Naive thymus-derived CD8-positive, alpha-beta T cell (primary cell): ENCODE data around the gene CPS1. TPM values are rescaled to one million over a fixed set of nuclear protein-coding genes. Genes with fewer than 3 reads are reported as not detected.

Experiments
- ATAC-seq, 2 donors: fragments of 150-1000 bp; cut with Tn5 transposase in 1 of 2; sonication (Bioruptor Pico), chemical (Tn5 transposase) in 1 of 2; 1 replicate in 1 of 2; 2 replicates in 1 of 2; pipeline ENCODE4 v1.10.0; 2021; ENCODE audit warnings: mild to moderate bottlenecking in 2 of 2, moderate library complexity in 2 of 2
- POLR2A ChIA-PET: fragments of 350-600 bp; sonication (Branson Sonifier 250); formaldehyde crosslinking; loops from one replicate; lab custom pipeline; 2021; ENCODE audit warnings: antibody characterized with exemption; lab: Charles Lee
- DNase-seq, 10 donors: peaks; one replicate each; pipeline versions ENCODE4 v3.0.0 to v3.0.0-alpha.2; 2020 to 2022
- H3K27ac Mint-ChIP-seq, 10 donors: one replicate each; pipeline ENCODE4 v1.8.0; 2020 to 2022; ENCODE audit warnings: mild to moderate bottlenecking in 10 of 10, mixed read lengths in 10 of 10, moderate library complexity in 4 of 10, inconsistent platforms in 1 of 10
- H3K27me3 Mint-ChIP-seq, 5 donors: one replicate each; pipeline ENCODE4 v1.8.0; 2021 to 2022; ENCODE audit warnings: mixed read lengths in 5 of 5
- H3K36me3 Mint-ChIP-seq, 3 donors: one replicate each; pipeline ENCODE4 v1.8.0; 2020 to 2022; ENCODE audit warnings: mixed read lengths in 3 of 3, mild to moderate bottlenecking in 2 of 3, inconsistent platforms in 1 of 3
- H3K4me1 Mint-ChIP-seq, 4 donors: one replicate each; pipeline ENCODE4 v1.8.0; 2021 to 2022; ENCODE audit warnings: mixed read lengths in 4 of 4
- H3K4me3 Mint-ChIP-seq, 10 donors: one replicate each; pipeline ENCODE4 v1.8.0; 2020 to 2022; ENCODE audit warnings: mild to moderate bottlenecking in 10 of 10, mixed read lengths in 10 of 10, moderate library complexity in 6 of 10, inconsistent platforms in 1 of 10
- H3K9me3 Mint-ChIP-seq, 9 donors: one replicate each; pipeline ENCODE4 v1.8.0; 2020 to 2022; ENCODE audit warnings: mixed read lengths in 9 of 9, mild to moderate bottlenecking in 3 of 9, inconsistent platforms in 1 of 9, moderate library complexity in 1 of 9
- polyA plus RNA-seq, 3 donors: library from polyadenylated mRNA; unstranded; fragments of 300-500 nt; fragmentation: Illumina TruSeq; gene quantifications; one replicate each; pipeline ENCODE4 v1.2.3, GENCODE V29; 2021
- total RNA-seq, 8 experiments: library from RNA in 2 of 8; stranded (reverse) in 2 of 8; gene quantifications; one replicate each; pipeline ENCODE4 v1.2.3 and lab custom pipeline; 2021 to 2026

The CPS1 gene
- total and polyA plus RNA-seq, 5 experiments from 2014 or later, result 0.46 to 0.55 (median 0.49) TPM; not detected in 2

- POLR2A ChIA-PET, result no interaction called here
- no peak for ATAC-seq
These were observed 74.6 kb downstream of the CPS1 start for GRCh38 chr2:210630873-210631560.

GRCh38 chr2:210633699-210634098, 77.3 kb downstream of the CPS1 start:
- POLR2A ChIA-PET, result no interaction called here

More at GRCh38 chr2:210630873-210631560, 74.6 kb downstream of the CPS1 start:
- no peak overlapping the region for H3K27ac Mint-ChIP-seq
- H3K4me3 Mint-ChIP-seq, result no peak overlapping the region
- no peak for DNase-seq
- H3K36me3 Mint-ChIP-seq, result no peaks in the 10 kb centered on the region
- no peaks in the 10 kb centered on the region for H3K9me3 Mint-ChIP-seq
- peaks cover 0 to 4% (median 2%) of the 10 kb centered on the region in 5 donors for H3K27me3 Mint-ChIP-seq
- peaks cover 0 to 2% (median 0%) of the 10 kb centered on the region in 4 donors for H3K4me1 Mint-ChIP-seq

GRCh38 chr2:210635257-210635656, 78.9 kb downstream of the CPS1 start:
- DNase-seq, result no peak
- Mint-ChIP-seq H3K4me1 (peaks cover 0 to 2% (median 0%) of the 10 kb centered on the region in 4 donors), H3K27me3 (peaks cover 0 to 4% (median 0%) of the 10 kb centered on the region in 5 donors), H3K27ac (no peak overlapping the region), H3K9me3 (peaks cover 0 to 2% (median 0%) of the 10 kb centered on the region in 9 donors), H3K4me3 (no peak overlapping the region), H3K36me3 (no peaks in the 10 kb centered on the region)
- no peak for ATAC-seq
- POLR2A ChIA-PET, result no interaction called here

More at GRCh38 chr2:210633699-210634098, 77.3 kb downstream of the CPS1 start:
- no peaks in the 10 kb centered on the region for H3K9me3 Mint-ChIP-seq
- no peaks in the 10 kb centered on the region for H3K36me3 Mint-ChIP-seq
- H3K4me1 Mint-ChIP-seq, result peaks cover 0 to 2% (median 0%) of the 10 kb centered on the region in 4 donors
- peaks cover 0 to 4% (median 0%) of the 10 kb centered on the region in 5 donors for H3K27me3 Mint-ChIP-seq
- ATAC-seq (no peak), DNase-seq (no peak)
- H3K27ac Mint-ChIP-seq, result no peak overlapping the region
- H3K4me3 Mint-ChIP-seq, result no peak overlapping the region

- DNase-seq, result no peak
- no peak for ATAC-seq
- Mint-ChIP-seq H3K4me1 (no peaks in the 10 kb centered on the region), H3K27me3 (no peaks in the 10 kb centered on the region), H3K27ac (no peak overlapping the region), H3K36me3 (no peaks in the 10 kb centered on the region), H3K9me3 (peaks cover 0 to 4% (median 0%) of the 10 kb centered on the region in 9 donors), H3K4me3 (no peak overlapping the region)
- POLR2A ChIA-PET, result no interaction called here
These were observed 85.9 kb downstream of the CPS1 start for GRCh38 chr2:210642333-210642732.

- DNase-seq (no peak), ATAC-seq (no peak)
- no peak overlapping the region for H3K4me3 Mint-ChIP-seq
- no peaks in the 10 kb centered on the region for H3K27me3 Mint-ChIP-seq
- H3K27ac Mint-ChIP-seq, result no peak overlapping the region
- no peaks in the 10 kb centered on the region for H3K4me1 Mint-ChIP-seq
- no peaks in the 10 kb centered on the region for H3K9me3 Mint-ChIP-seq
- H3K36me3 Mint-ChIP-seq, result no peaks in the 10 kb centered on the region
- POLR2A ChIA-PET, result no interaction called here
These were observed 90.8 kb downstream of the CPS1 start for GRCh38 chr2:210647151-210647550.

GRCh38 chr2:210654091-210654490, 97.7 kb downstream of the CPS1 start:
- ATAC-seq (no peak), DNase-seq (no peak)
- H3K4me1 Mint-ChIP-seq, result no peaks in the 10 kb centered on the region
- POLR2A ChIA-PET, result no interaction called here
- H3K9me3 Mint-ChIP-seq, result peaks cover 0 to 3% (median 0%) of the 10 kb centered on the region in 9 donors
- no peaks in the 10 kb centered on the region for H3K27me3 Mint-ChIP-seq
- H3K27ac Mint-ChIP-seq, result no peak overlapping the region
- H3K36me3 Mint-ChIP-seq, result no peaks in the 10 kb centered on the region
- no peak overlapping the region for H3K4me3 Mint-ChIP-seq

- no peak for ATAC-seq
- H3K9me3 Mint-ChIP-seq, result peaks cover 0 to 14% (median 6%) of the 10 kb centered on the region in 9 donors
- no peak overlapping the region for H3K27ac Mint-ChIP-seq
- peaks cover 0 to 6% (median 0%) of the 10 kb centered on the region in 3 donors for H3K36me3 Mint-ChIP-seq
- H3K27me3 Mint-ChIP-seq, result no peaks in the 10 kb centered on the region
- no peak overlapping the region for H3K4me3 Mint-ChIP-seq
- POLR2A ChIA-PET, result no interaction called here
- no peak for DNase-seq
- H3K4me1 Mint-ChIP-seq, result no peaks in the 10 kb centered on the region
These were observed 99.0 kb downstream of the CPS1 start for GRCh38 chr2:210655229-210655975.

GRCh38 chr2:210657874-210658273, 101.5 kb downstream of the CPS1 start:
- H3K9me3 Mint-ChIP-seq, result peaks cover 0 to 15% (median 6%) of the 10 kb centered on the region in 9 donors
- POLR2A ChIA-PET, result no interaction called here
- H3K36me3 Mint-ChIP-seq, result peaks cover 0 to 6% (median 2%) of the 10 kb centered on the region in 3 donors
- H3K27ac Mint-ChIP-seq, result no peak overlapping the region
- H3K4me1 Mint-ChIP-seq, result no peaks in the 10 kb centered on the region
- no peak for DNase-seq
- H3K4me3 Mint-ChIP-seq, result no peak overlapping the region
- ATAC-seq, result no peak
- no peaks in the 10 kb centered on the region for H3K27me3 Mint-ChIP-seq

GRCh38 chr2:210660751-210661150, 104.4 kb downstream of the CPS1 start:
- no peak for DNase-seq
- Mint-ChIP-seq H3K27me3 (no peaks in the 10 kb centered on the region), H3K9me3 (peaks cover 0 to 15% (median 6%) of the 10 kb centered on the region in 9 donors), H3K27ac (no peak overlapping the region), H3K4me3 (no peak overlapping the region), H3K4me1 (no peaks in the 10 kb centered on the region), H3K36me3 (peaks cover 0 to 6% (median 2%) of the 10 kb centered on the region in 3 donors)
- ATAC-seq, result no peak
- POLR2A ChIA-PET, result no interaction called here

- no peak for ATAC-seq
- no peak overlapping the region for H3K27ac Mint-ChIP-seq
- no peaks in the 10 kb centered on the region for H3K27me3 Mint-ChIP-seq
- DNase-seq, result no peak
- peaks cover 0 to 6% (median 2%) of the 10 kb centered on the region in 3 donors for H3K36me3 Mint-ChIP-seq
- no peaks in the 10 kb centered on the region for H3K4me1 Mint-ChIP-seq
- peaks cover 0 to 18% (median 6%) of the 10 kb centered on the region in 9 donors for H3K9me3 Mint-ChIP-seq
- POLR2A ChIA-PET, result no interaction called here
- no peak overlapping the region for H3K4me3 Mint-ChIP-seq
These were observed 106.2 kb downstream of the CPS1 start for GRCh38 chr2:210662560-210662959.

- H3K27ac Mint-ChIP-seq, result no peak overlapping the region
These were observed 107.3 kb downstream of the CPS1 start for GRCh38 chr2:210663631-210664089.

GRCh38 chr2:210667711-210668110, 111.3 kb downstream of the CPS1 start:
- Mint-ChIP-seq H3K27me3 (peaks cover 0 to 5% (median 1%) of the 10 kb centered on the region in 5 donors), H3K4me1 (no peaks in the 10 kb centered on the region), H3K4me3 (no peak overlapping the region), H3K9me3 (peaks cover 0 to 4% (median 0%) of the 10 kb centered on the region in 9 donors), H3K36me3 (no peaks in the 10 kb centered on the region), H3K27ac (no peak overlapping the region)
- DNase-seq (no peak), ATAC-seq (no peak)
- POLR2A ChIA-PET, result no interaction called here

More at GRCh38 chr2:210663631-210664089, 107.3 kb downstream of the CPS1 start:
- H3K9me3 Mint-ChIP-seq, result peaks cover 0 to 18% (median 8%) of the 10 kb centered on the region in 9 donors
- no peak overlapping the region for H3K4me3 Mint-ChIP-seq
- no peaks in the 10 kb centered on the region for H3K4me1 Mint-ChIP-seq
- POLR2A ChIA-PET, result no interaction called here
- peaks cover 0 to 4% (median 1%) of the 10 kb centered on the region in 5 donors for H3K27me3 Mint-ChIP-seq
- peaks cover 0 to 6% (median 2%) of the 10 kb centered on the region in 3 donors for H3K36me3 Mint-ChIP-seq
- DNase-seq (no peak), ATAC-seq (no peak)

- Mint-ChIP-seq H3K27ac (no peak overlapping the region), H3K4me1 (no peaks in the 10 kb centered on the region), H3K36me3 (no peaks in the 10 kb centered on the region), H3K27me3 (peaks cover 0 to 5% (median 1%) of the 10 kb centered on the region in 5 donors), H3K4me3 (no peak overlapping the region), H3K9me3 (peaks cover 0 to 4% (median 0%) of the 10 kb centered on the region in 9 donors)
- ATAC-seq (no peak), DNase-seq (no peak)
- POLR2A ChIA-PET, result no interaction called here
These were observed 114.7 kb downstream of the CPS1 start for GRCh38 chr2:210671065-210671464.
